Thyroid gland (tissue), 4 donors: Measurements from ENCODE around the gene MFSD8. TPM values are rescaled to one million over a fixed set of nuclear protein-coding genes. Genes with fewer than 3 reads are reported as not detected.
A peak's percentile ranks its signal among the peaks of the same experiment; 100 is the strongest.
"Not testable (repeated sequence)": the region's sequence is repeated elsewhere in the genome, so short reads cannot be mapped to it uniquely, and the experiment has no call there.

Source experiments
- DNase-seq, 2 donors: peaks; one replicate each; pipeline ENCODE4 v3.0.0-alpha.2; 2019
- H3K27ac ChIP-seq, 3 donors: fragments of 200-600 bp; sonication (generic); 1 replicate in 2 of 3; 2 replicates in 1 of 3; pipeline ENCODE4 v1.5.1; 2016 to 2019; ENCODE audit warnings: mild to moderate bottlenecking in 1 of 3, moderate library complexity in 1 of 3
- H3K27me3 ChIP-seq: fragments of 200-600 bp; sonication (generic); one replicate; pipeline ENCODE4 v1.5.1; 2019
- H3K36me3 ChIP-seq, 2 donors: fragments of 200-600 bp; sonication (generic); one replicate each; pipeline ENCODE4 v1.5.1; 2016 to 2019
- H3K4me1 ChIP-seq, 2 donors: fragments of 200-600 bp; sonication (generic); one replicate each; pipeline ENCODE4 v1.5.1; 2017 to 2019
- H3K4me3 ChIP-seq, 3 donors: fragments of 200-600 bp; sonication (generic); replicated peaks in 1 of 3; 1 replicate in 2 of 3; 2 replicates in 1 of 3; pipeline ENCODE4 v1.5.1; 2016; ENCODE audit warnings: mild to moderate bottlenecking in 1 of 3
- H3K9me3 ChIP-seq: fragments of 200-600 bp; sonication (generic); one replicate; pipeline ENCODE4 v1.5.1; 2017
- CTCF ChIP-seq, 6 experiments: fragments of 200-600 bp in 3 of 6; fragments of 450-650 bp in 3 of 6; sonication (generic) in 3 of 6; IDR thresholded peaks; one replicate each; pipeline ENCODE4 v1.5.1; 2016 to 2019; ENCODE audit warnings: antibody characterized with exemption in 6 of 6, mild to moderate bottlenecking in 2 of 6, inconsistent platforms in 1 of 6, moderate library complexity in 1 of 6
- POLR2A ChIP-seq, 2 donors: fragments of 450-650 bp; IDR thresholded peaks; one replicate each; pipeline ENCODE4 v1.6.1; 2017; ENCODE audit warnings: antibody characterized with exemption in 2 of 2, mild to moderate bottlenecking in 2 of 2, moderate library complexity in 1 of 2
- WGBS, 2 donors: methylation state at CpG; one replicate each; pipeline ENCODE4 v1.1.5; 2017; 5-methylcytosine and 5-hydroxymethylcytosine counted together
- intact Hi-C: fragments of 100-400 bp; cut with DNase I; formaldehyde crosslinking; loops from one replicate; pipeline ENCODE4 v1.15.1; 2023
- total RNA-seq, 4 donors: library from RNA; depleted of rRNA; stranded (reverse); fragments of >200 nt; gene quantifications; one replicate each; pipeline ENCODE4 v1.2.3, GENCODE V29; 2016

MFSD8 gene
- total RNA-seq, 4 donors from 2014 or later, result 32.5 to 80.9 (median 54.0) TPM

DNA sequence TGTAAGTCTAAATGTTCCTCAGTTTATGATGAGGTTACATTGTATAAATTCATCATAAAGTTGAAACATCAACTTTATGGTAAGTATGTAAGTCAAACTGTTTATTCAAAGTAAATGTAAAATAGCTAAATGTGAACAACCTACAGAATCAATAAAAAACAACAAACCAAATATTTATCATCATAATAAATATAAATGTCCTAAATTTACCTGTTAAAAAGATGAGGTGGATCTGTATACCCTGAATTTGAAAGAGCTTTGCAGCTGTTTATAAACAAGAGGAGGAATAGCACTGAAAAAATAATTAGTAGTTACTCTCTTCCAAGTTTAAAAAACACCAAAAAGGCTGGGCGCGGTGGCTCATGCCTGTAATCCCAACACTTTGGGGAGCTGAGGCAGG, 14.0 kb upstream of the MFSD8 start:
- H3K27ac ChIP-seq, result no peak overlapping the region
- intact Hi-C loops, result no loop called here
- H3K4me1 ChIP-seq, result no peaks in the 10 kb centered on the region
- DNase-seq, result no peak
- H3K36me3 ChIP-seq, result no peaks in the 10 kb centered on the region
- no peak for TF ChIP-seq CTCF (IDR thresholded peaks at IDR 0.05)
- WGBS, 2 donors, result 97 to 99% methylated on average over 2 of the region's 2 CpGs
- H3K27me3 ChIP-seq, result no peaks in the 10 kb centered on the region
- H3K4me3 ChIP-seq, result no peak overlapping the region
- H3K9me3 ChIP-seq, result no peaks in the 10 kb centered on the region

GRCh38 chr4:127975121-127975770, 10.3 kb upstream of the MFSD8 start:
- no peak for TF ChIP-seq POLR2A (IDR thresholded peaks at IDR 0.05)
- no peak for TF ChIP-seq CTCF (IDR thresholded peaks at IDR 0.05)
- intact Hi-C loops, result no loop called here
- 96 to 98% methylated on average over 2 of the region's 2 CpGs for WGBS, 2 donors

GRCh38 chr4:127970925-127971324, 6.0 kb upstream of the MFSD8 start:
- intact Hi-C loops, H3K9me3 ChIP-seq, H3K4me3 ChIP-seq, H3K27ac ChIP-seq, H3K4me1 ChIP-seq, H3K36me3 ChIP-seq, H3K27me3 ChIP-seq: not testable (repeated sequence)
- 64 to 66% methylated on average over 4 of the region's 4 CpGs for WGBS, 2 donors
- DNase-seq, result peak in 1 of 2 donors; percentile 8

More at GRCh38 chr4:127975121-127975770, 10.3 kb upstream of the MFSD8 start:
- Histone ChIP-seq H3K27ac (no peak overlapping the region), H3K4me1 (no peaks in the 10 kb centered on the region), H3K36me3 (no peaks in the 10 kb centered on the region), H3K9me3 (no peaks in the 10 kb centered on the region), H3K27me3 (no peaks in the 10 kb centered on the region), H3K4me3 (no peak overlapping the region)
- DNase-seq, result no peak

DNA sequence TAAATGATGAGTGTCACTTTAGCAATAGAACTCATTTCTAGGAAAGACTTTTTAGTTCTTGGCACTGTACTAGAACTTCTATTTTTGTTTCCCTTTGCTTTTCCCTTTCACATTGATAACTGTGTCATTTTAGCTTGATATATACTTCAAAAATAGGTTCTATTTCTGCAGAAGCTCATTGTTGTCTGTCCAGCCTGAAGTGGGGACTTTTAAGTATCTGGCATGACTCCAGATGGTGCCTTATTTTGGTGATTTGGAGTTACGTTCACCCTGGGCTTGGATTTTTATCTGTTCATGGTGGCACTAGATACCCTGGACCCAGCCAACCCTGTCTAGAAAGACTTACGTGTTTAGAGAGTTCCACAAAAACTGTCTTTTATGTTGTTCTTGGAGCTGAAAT, 3.6 kb upstream of the MFSD8 start:
- 51 to 53% methylated on average over 2 of the region's 2 CpGs for WGBS, 2 donors
- no peak overlapping the region for H3K27ac ChIP-seq
- DNase-seq, result no peak
- H3K9me3 ChIP-seq, result no peaks in the 10 kb centered on the region
- H3K4me1 ChIP-seq, result peaks cover 0 to 5% of the 10 kb centered on the region in 2 donors
- intact Hi-C loops, result loop anchor here (10.0 kb wide), 2 partner anchors 86 to 846 kb away; no protein-coding TSS in a partner anchor
- H3K27me3 ChIP-seq, result no peaks in the 10 kb centered on the region
- H3K36me3 ChIP-seq, result no peaks in the 10 kb centered on the region
- no peak for TF ChIP-seq POLR2A (IDR thresholded peaks at IDR 0.05)
- no peak for TF ChIP-seq CTCF (IDR thresholded peaks at IDR 0.05)
- H3K4me3 ChIP-seq, result no peak overlapping the region

DNA sequence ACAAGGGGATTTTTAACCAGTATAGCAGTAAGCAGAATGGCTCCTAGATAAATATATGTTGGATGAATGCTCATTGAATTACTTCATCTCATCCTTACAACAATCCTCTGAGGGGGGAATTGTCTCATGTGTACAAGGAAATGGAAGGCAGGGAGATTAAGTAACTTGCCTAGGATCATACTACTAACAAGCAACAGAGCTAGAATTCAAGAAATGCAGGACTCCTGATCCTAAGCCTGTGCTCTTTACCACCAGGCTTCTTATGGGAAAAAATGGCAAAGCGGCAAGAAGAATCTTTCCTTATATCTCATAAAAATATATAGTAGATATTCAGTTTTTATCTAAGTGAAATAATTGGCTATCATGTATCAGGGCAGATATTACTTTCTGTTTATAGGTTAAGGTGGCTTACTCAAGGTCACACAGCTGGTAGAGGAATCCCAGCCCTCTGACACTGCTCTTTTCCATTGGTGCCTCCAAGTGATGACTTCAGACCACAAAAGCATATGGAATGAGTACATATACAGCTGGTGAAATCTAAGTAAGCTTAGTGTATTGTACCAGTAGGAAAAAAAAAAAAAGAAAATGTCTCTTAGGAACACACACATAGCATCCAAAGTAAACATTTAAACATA, 2.3 kb upstream of the MFSD8 start:
- Histone ChIP-seq H3K36me3 (no peaks in the 10 kb centered on the region), H3K9me3 (no peaks in the 10 kb centered on the region), H3K27ac (no peak overlapping the region), H3K4me1 (peaks cover 3 to 5% of the 10 kb centered on the region in 2 donors), H3K4me3 (no peak overlapping the region), H3K27me3 (no peaks in the 10 kb centered on the region)
- no peak for DNase-seq
- 98 to 100% methylated on average over 1 of the region's 1 CpG for WGBS, 2 donors
- TF ChIP-seq CTCF (IDR thresholded peaks at IDR 0.05), result no peak
- TF ChIP-seq POLR2A (IDR thresholded peaks at IDR 0.05), result no peak
- intact Hi-C loops, result loop anchor here (10.0 kb wide), 2 partner anchors 88 to 848 kb away; no protein-coding TSS in a partner anchor
